Measurements from ENCODE around the gene NPHP1.

The NPHP1 gene

GRCh38 chr2:110180036-110180435, 24.8 kb downstream of the NPHP1 start:
- TF ChIP-seq CTCF (IDR thresholded peaks at IDR 0.05; ENCODE audit: low read depth, low read length) (no peak), MAX (IDR thresholded peaks at IDR 0.05; ENCODE audit: low read depth, low read length) (no peak), MYC (IDR thresholded peaks at IDR 0.05; ENCODE audit: low read depth, low read length) (no peak), POLR2A (IDR thresholded peaks at IDR 0.05; ENCODE audit: extremely low read depth, insufficient read length) (no peak)

GRCh38 chr2:110173523-110173922, 31.3 kb downstream of the NPHP1 start:
- peak; percentile 18 for DNase-seq (ENCODE audit: low read depth)
- TF ChIP-seq CTCF (IDR thresholded peaks at IDR 0.05; ENCODE audit: low read depth, low read length): no peak
- no peak for TF ChIP-seq MYC (IDR thresholded peaks at IDR 0.05; ENCODE audit: low read depth, low read length)
- no peak for TF ChIP-seq POLR2A (IDR thresholded peaks at IDR 0.05; ENCODE audit: extremely low read depth, insufficient read length)
- no peak for TF ChIP-seq MAX (IDR thresholded peaks at IDR 0.05; ENCODE audit: low read depth, low read length)
- H3K4me3 ChIP-seq (ENCODE audit: low read depth, low read length): no peak overlapping the region

More at GRCh38 chr2:110180036-110180435, 24.8 kb downstream of the NPHP1 start:
- H3K4me3 ChIP-seq (ENCODE audit: low read depth, low read length): no peak overlapping the region
- no peak for DNase-seq (ENCODE audit: low read depth)

- no peak for DNase-seq (ENCODE audit: low read depth)
- TF ChIP-seq MAX (IDR thresholded peaks at IDR 0.05; ENCODE audit: low read depth, low read length): no peak
- no peak for TF ChIP-seq CTCF (IDR thresholded peaks at IDR 0.05; ENCODE audit: low read depth, low read length)
- no peak for TF ChIP-seq MYC (IDR thresholded peaks at IDR 0.05; ENCODE audit: low read depth, low read length)
- TF ChIP-seq POLR2A (IDR thresholded peaks at IDR 0.05; ENCODE audit: extremely low read depth, insufficient read length): no peak
- no peak overlapping the region for H3K4me3 ChIP-seq (ENCODE audit: low read depth, low read length)
Measured at GRCh38 chr2:110172506-110172905, 32.3 kb downstream of the NPHP1 start.

GRCh38 chr2:110170102-110170501, 34.7 kb downstream of the NPHP1 start:
- no peak overlapping the region for H3K4me3 ChIP-seq (ENCODE audit: low read depth, low read length)
- no peak for TF ChIP-seq MYC (IDR thresholded peaks at IDR 0.05; ENCODE audit: low read depth, low read length)
- TF ChIP-seq MAX (IDR thresholded peaks at IDR 0.05; ENCODE audit: low read depth, low read length): no peak
- TF ChIP-seq POLR2A (IDR thresholded peaks at IDR 0.05; ENCODE audit: extremely low read depth, insufficient read length): no peak
- no peak for TF ChIP-seq CTCF (IDR thresholded peaks at IDR 0.05; ENCODE audit: low read depth, low read length)
- DNase-seq (ENCODE audit: low read depth): no peak

GRCh38 chr2:110167326-110168000, 37.4 kb downstream of the NPHP1 start:
- no peak for DNase-seq (ENCODE audit: low read depth)
- H3K4me3 ChIP-seq (ENCODE audit: low read depth, low read length): no peak overlapping the region
- no peak for TF ChIP-seq POLR2A (IDR thresholded peaks at IDR 0.05; ENCODE audit: extremely low read depth, insufficient read length)
- no peak for TF ChIP-seq MYC (IDR thresholded peaks at IDR 0.05; ENCODE audit: low read depth, low read length)
- no peak for TF ChIP-seq CTCF (IDR thresholded peaks at IDR 0.05; ENCODE audit: low read depth, low read length)
- no peak for TF ChIP-seq MAX (IDR thresholded peaks at IDR 0.05; ENCODE audit: low read depth, low read length)

All from NB4 (cell line).